ENCODE data around the gene SORBS1.

Gene SORBS1

DNA sequence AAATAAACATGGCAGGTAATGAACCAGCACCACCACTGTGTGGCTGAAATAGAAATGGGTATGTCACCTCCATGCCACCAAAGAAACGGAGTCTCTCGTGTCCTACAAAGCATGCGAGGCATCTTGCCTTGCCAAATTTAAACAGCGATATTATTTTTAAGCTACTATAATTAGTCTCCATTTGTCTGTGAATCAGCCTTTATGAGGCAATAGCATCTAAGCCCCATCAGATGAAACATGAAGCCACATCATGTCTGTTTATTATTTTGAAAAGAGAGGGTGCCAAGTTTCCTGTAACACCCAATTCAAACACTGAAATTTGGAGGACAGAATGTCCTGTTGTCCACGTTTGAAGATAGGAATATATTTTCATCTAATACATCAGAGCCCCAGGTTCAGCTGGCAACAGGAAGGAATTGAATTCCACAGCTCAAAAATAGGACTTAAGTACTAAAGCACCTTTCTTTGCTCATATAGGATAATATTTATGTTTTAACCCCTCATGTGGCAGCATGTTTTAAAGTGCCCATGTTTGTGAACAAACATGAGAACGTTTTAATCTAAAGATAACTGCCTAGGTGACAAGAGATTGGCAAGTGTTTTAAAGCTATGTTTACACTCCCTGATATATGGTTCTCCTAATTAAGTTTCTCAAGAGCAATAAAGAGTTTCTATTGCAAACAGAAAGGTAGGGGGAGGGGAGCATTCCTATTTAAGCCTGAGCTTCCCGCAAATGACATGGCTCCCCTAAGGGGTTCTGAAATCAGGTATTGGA lies 86.8 kb downstream of the SORBS1 start:
- Histone ChIP-seq H3F3A (ENCODE audit: insufficient read depth, low read length) (no peaks in the 10 kb centered on the region), H3K4me1 (ENCODE audit: low read length) (no peaks in the 10 kb centered on the region), H4K20me1 (ENCODE audit: insufficient read depth, low read length) (no peaks in the 10 kb centered on the region), H3K4me2 (ENCODE audit: low read depth, low read length) (no peak overlapping the region), H3K27ac (ENCODE audit: low read length) (no peak overlapping the region), H3K4me3 (ENCODE audit: low read length) (no peak overlapping the region), H3K27me3 (replicated peaks; ENCODE audit: insufficient read depth, low read length) (no peaks in the 10 kb centered on the region), H3K36me3 (replicated peaks; ENCODE audit: insufficient read depth, low read length) (no peaks in the 10 kb centered on the region), H3K9me3 (replicated peaks; ENCODE audit: insufficient read depth, low read length) (no peaks in the 10 kb centered on the region), H2AFZ (ENCODE audit: low read length) (no peak overlapping the region), H3K79me2 (ENCODE audit: low read length) (no peaks in the 10 kb centered on the region), H3K9me2 (replicated peaks; ENCODE audit: insufficient read depth, low read length) (no peaks in the 10 kb centered on the region), H3K9ac (ENCODE audit: low read length) (no peak overlapping the region)
- DNase-seq: no peak
- TF ChIP-seq EZH2 (optimal IDR thresholded peaks at IDR 0.05; ENCODE audit: low read depth, low read length): no peak
- no peak for TF ChIP-seq EZH2phosphoT487 (IDR thresholded peaks at IDR 0.05; ENCODE audit: low read length)
- TF ChIP-seq, protein P1, sequence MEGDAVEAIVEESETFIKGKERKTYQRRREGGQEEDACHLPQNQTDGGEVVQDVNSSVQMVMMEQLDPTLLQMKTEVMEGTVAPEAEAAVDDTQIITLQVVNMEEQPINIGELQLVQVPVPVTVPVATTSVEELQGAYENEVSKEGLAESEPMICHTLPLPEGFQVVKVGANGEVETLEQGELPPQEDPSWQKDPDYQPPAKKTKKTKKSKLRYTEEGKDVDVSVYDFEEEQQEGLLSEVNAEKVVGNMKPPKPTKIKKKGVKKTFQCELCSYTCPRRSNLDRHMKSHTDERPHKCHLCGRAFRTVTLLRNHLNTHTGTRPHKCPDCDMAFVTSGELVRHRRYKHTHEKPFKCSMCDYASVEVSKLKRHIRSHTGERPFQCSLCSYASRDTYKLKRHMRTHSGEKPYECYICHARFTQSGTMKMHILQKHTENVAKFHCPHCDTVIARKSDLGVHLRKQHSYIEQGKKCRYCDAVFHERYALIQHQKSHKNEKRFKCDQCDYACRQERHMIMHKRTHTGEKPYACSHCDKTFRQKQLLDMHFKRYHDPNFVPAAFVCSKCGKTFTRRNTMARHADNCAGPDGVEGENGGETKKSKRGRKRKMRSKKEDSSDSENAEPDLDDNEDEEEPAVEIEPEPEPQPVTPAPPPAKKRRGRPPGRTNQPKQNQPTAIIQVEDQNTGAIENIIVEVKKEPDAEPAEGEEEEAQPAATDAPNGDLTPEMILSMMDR (IDR thresholded peaks at IDR 0.05; ENCODE audit: low read length): no peak

- Histone ChIP-seq H3K4me2 (ENCODE audit: low read depth, low read length) (no peak overlapping the region), H4K20me1 (ENCODE audit: insufficient read depth, low read length) (no peaks in the 10 kb centered on the region), H3K9ac (ENCODE audit: low read length) (no peak overlapping the region), H3K9me3 (replicated peaks; ENCODE audit: insufficient read depth, low read length) (no peaks in the 10 kb centered on the region), H3K9me2 (replicated peaks; ENCODE audit: insufficient read depth, low read length) (no peaks in the 10 kb centered on the region), H3K4me3 (ENCODE audit: low read length) (no peak overlapping the region), H3K27ac (ENCODE audit: low read length) (no peak overlapping the region), H2AFZ (ENCODE audit: low read length) (no peak overlapping the region), H3F3A (ENCODE audit: insufficient read depth, low read length) (no peaks in the 10 kb centered on the region), H3K36me3 (replicated peaks; ENCODE audit: insufficient read depth, low read length) (no peaks in the 10 kb centered on the region), H3K27me3 (replicated peaks; ENCODE audit: insufficient read depth, low read length) (no peaks in the 10 kb centered on the region), H3K4me1 (ENCODE audit: low read length) (no peaks in the 10 kb centered on the region), H3K79me2 (ENCODE audit: low read length) (no peaks in the 10 kb centered on the region)
- no peak for DNase-seq
- TF ChIP-seq, protein P1 (IDR thresholded peaks at IDR 0.05; ENCODE audit: low read length): no peak
- TF ChIP-seq EZH2phosphoT487 (IDR thresholded peaks at IDR 0.05; ENCODE audit: low read length) (no peak), EZH2 (optimal IDR thresholded peaks at IDR 0.05; ENCODE audit: low read depth, low read length) (no peak)
Observed at GRCh38 chr10:95472304-95473088, 88.7 kb downstream of the SORBS1 start.

DNA sequence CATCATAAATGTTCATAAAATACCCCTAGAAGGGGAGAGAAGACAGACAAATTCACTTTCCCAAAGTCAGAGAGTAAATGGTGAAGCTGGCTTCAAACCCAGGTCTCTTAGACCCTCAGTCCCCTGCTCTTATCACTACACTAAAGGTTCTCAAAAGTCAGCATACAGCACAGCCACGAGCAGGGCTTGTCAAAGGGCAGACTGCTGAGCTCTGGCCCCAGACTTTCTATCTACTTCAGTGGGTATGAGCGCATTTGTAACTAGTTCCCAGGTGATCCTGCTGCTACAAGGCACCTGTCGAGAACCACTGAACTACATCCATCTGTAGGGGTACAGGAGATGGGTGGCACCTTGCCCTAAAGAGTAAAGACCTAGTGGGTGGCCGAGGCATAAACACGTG lies 91.5 kb downstream of the SORBS1 start:
- H3K36me3 ChIP-seq (replicated peaks; ENCODE audit: insufficient read depth, low read length): no peaks in the 10 kb centered on the region
- no peaks in the 10 kb centered on the region for H3K9me2 ChIP-seq (replicated peaks; ENCODE audit: insufficient read depth, low read length)
- TF ChIP-seq, protein P1 (IDR thresholded peaks at IDR 0.05; ENCODE audit: low read length): no peak
- no peak for TF ChIP-seq EZH2 (optimal IDR thresholded peaks at IDR 0.05; ENCODE audit: low read depth, low read length)
- no peak for TF ChIP-seq EZH2phosphoT487 (IDR thresholded peaks at IDR 0.05; ENCODE audit: low read length)
- H4K20me1 ChIP-seq (ENCODE audit: insufficient read depth, low read length): no peaks in the 10 kb centered on the region
- no peaks in the 10 kb centered on the region for H3K79me2 ChIP-seq (ENCODE audit: low read length)
- H3F3A ChIP-seq (ENCODE audit: insufficient read depth, low read length): no peaks in the 10 kb centered on the region
- no peaks in the 10 kb centered on the region for H3K4me1 ChIP-seq (ENCODE audit: low read length)
- no peaks in the 10 kb centered on the region for H3K9me3 ChIP-seq (replicated peaks; ENCODE audit: insufficient read depth, low read length)
- H3K27ac ChIP-seq (ENCODE audit: low read length): no peak overlapping the region
- no peak overlapping the region for H3K4me3 ChIP-seq (ENCODE audit: low read length)
- no peak for DNase-seq
- H3K4me2 ChIP-seq (ENCODE audit: low read depth, low read length): no peak overlapping the region
- H3K9ac ChIP-seq (ENCODE audit: low read length): no peak overlapping the region
- no peak overlapping the region for H2AFZ ChIP-seq (ENCODE audit: low read length)
- no peaks in the 10 kb centered on the region for H3K27me3 ChIP-seq (replicated peaks; ENCODE audit: insufficient read depth, low read length)
